Effector CD4-positive, alpha-beta T cell (primary cell): Measurements from ENCODE around the gene REV3L.

ENCODE experiments used
- DNase-seq: peaks from one replicate; pipeline ENCODE4 v3.0.0-alpha.2; 2020

Gene REV3L

DNA sequence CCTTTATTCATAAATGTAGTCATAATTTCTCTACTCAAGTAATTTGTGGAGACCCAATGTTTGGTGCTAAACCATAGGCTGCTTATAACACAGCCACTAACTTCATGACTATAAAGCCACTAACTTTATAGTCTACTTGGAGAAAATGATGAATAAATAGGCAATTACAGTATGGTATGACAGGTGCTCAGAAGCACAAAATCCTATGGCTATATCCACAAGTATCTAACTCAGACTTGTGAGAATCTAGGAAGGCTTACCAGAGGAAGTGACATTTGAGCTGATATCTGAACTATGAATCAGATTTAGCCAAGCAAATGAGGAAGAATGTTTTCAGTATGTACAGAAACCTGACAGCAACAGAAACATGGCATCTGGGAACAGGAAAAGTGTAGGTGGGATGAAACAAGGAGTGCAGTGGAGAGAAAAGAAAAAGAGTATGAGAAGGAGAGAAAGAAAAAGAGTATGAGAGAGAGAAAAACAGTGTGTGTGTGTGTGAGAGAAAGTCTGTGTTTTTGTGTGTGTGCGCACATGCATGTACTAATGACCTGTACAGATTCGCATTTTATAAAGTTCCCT, 59.9 kb downstream of the REV3L start:
- no peak for DNase-seq

DNA sequence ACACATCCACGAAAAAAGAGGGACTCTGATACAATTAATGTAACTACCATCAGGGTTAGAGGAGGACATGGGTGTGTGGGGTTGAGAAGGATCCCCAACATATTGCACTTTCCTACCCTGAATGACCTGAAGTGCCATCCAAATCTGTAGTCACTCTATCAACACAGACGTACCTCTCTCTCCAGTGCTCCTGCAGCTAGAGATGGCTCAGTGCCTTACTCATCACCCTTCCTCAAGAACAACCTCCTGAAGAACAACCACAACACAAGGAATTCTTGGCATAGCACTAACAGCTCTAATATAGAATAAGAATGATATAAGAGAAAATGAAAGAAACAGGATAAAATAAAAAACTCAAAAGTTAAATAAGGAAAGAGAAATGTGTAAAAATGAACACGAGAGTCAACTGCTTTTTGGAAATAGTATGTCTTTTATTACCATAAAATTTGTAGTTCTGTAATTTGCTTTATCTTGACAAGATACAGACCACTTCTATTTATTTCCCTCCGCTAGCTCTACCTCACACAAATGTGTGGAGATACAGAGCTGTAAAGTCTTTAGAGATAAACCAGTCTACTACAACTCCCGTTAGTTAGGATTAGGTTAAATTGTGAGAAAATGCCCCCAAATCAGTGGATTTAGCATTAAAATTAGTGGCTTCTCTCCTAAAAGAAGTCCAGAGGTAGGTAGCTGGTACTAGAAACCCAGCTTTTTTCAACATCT, 63.9 kb downstream of the REV3L start:
- no peak for DNase-seq

DNA sequence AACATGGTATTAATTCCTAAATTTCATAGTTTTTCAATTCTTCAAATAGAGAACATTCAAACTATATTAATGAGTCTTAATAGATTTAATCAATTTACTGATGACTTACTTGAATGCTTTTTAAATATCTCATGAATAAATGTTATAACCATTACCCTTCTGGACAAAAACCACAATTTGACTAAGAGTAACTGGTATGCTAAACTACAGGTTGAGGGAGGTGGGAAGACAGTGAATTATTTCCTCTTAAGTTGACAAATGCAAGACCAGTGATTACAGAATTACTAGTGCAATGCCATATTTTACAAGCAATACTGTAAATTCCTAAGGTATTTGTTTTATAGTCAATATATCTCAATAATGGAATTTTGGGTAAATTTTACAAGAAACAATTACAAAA, 65.1 kb downstream of the REV3L start:
- DNase-seq, result no peak

DNA sequence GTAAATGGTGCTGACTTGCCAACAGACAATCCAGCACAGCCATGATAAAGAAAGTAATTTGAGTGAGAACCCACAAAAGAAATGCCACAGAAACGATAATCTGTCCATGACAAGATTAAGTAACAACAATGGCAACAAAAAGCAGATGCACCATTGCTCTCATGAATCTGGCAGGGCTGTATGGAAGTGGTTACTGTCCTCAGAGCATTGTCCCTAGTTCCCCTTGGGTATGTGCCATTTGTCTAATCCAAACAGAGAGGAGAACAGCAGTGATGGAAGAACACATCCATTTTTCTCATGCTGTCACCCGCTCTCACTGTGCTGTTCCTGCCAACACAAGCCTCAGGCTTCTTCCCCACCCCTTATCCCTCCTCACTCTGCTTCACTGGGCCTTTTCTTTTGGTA, 65.8 kb downstream of the REV3L start:
- DNase-seq, result no peak

DNA sequence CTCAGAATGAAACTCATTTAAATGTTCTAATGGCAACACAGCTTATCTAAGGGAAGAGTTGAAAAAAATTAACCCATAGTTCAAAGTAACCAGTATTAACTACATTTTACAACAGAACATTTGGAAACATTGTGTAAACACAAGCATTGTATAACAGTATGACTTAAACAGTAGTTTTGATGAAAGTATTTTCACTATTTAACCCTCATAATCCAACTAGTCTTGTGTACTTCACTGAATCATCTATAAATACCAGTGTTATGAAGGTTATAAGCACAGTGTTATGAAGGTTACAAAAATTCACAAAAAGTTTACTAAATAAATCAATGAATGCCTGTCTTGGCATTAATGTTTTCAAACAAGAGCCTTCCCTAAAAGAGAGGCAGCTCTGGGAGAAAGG, 66.5 kb downstream of the REV3L start:
- no peak for DNase-seq

DNA sequence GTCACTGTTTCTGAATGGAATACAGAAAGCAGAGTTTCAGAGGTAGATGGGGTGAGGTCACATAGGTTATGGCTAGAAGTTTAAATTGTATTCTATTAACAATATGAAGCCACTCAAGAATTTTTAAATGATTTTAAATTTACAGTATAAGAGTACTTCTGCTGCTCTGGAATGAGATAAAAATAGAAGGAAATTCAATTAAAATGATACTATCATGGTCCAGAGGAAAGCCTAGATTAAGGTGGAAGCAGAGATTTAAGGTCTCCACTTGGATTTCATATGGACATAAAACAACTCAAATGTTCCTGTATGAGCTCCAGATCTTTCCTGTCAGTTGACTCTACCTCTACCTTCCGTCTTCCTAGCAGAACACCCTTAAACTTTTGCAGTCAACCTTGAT, 68.6 kb downstream of the REV3L start:
- no peak for DNase-seq

DNA sequence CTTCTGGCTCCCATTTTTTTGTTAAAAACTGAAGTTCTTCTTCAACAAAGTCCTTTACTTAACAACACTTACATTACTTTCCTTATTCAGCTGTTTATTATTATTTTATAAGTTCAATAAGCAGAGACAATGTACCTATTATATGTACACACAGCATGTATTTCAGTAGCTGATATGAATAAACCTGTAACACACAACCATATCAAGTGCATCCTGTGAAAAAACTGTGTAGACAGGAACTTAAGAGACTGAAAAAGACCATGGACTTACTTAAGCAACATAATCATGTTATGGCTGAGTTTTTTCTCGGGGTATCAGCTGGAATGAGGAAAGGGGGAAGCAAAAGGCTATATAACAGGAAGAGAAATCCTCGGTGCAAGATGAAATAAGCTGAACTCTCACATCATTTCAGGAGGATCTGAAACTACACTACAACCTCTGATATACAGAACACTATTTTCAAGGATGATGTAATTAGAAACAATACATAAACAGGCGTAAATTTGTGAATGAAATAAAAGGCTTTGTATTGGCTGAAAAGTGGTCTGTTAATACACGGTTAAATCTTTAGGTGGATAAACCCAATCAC, 70.9 kb downstream of the REV3L start:
- no peak for DNase-seq

DNA sequence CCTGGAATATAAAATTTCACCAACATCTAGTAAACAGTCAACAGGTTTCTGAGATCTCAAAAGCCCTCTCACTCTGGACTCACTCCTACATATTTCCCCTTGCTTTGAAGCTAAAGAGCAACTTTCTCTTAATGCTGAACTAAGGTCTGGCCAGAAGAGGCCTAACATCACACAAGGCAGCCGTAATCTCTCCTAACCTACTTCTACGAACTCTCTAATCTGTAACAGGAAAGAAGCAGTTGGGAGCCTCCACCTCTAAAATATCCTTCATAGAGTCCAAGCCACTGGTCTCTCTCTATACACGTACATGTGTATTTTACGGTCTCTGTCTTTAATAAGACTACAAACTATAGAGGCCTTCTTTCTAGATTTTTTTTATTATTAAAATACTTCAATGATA, 72.0 kb downstream of the REV3L start:
- no peak for DNase-seq

DNA sequence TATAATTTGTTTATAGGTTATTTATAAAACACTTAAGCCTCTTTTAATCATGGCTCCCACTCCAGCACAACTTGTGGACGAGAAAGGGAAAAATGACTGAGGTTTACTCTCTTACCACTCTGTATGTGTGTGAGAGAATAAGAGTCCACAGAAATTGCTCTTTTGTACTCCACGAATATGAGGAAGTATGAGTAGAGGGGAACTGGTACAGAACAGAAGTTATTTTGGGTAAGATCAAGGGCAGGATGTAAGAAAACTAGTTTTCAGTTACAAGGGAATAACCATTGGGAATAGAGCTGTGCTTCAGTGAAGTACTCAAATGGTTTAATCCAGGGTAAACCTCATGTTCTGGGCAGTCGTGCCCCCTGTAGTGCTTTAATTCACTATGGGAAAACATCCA, 72.6 kb downstream of the REV3L start:
- no peak for DNase-seq

DNA sequence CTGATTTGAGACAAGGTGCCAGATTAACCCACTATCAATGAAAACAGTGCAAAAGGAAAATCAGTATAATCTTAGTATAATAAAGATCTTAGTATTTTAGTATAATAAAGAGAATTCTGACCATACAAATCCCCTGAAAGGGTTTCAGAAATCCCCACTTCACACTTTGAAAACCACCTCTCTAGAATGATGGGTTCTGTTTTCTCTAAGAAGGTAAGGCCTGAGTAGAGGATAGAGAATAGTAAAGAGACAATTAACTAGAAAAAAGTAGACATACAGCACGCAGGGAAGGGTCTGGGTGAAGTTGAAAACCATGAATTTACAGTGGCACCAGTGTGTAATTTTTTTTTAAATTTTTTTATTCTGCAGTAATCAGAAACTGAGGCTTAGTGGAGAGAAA, 73.6 kb downstream of the REV3L start:
- no peak for DNase-seq

DNA sequence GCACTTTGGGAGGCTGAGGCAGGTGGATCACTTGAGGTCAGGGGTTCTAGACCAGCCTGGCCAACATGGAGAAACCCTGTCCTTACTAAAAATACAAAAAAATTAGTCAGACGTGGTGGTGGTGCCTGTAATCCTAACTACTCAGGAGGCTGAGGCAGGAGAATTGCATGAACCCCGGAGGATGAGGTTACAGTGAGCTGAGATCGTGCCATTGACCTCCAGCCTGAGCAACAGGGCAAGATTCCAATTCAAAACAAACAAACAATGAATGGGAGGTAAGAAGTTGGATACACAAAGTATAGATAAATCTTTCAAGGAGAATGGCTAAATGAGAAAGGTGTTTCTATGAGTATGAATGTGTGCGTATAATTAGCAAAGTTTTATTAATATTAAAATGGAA, 75.3 kb downstream of the REV3L start:
- DNase-seq, result no peak

DNA sequence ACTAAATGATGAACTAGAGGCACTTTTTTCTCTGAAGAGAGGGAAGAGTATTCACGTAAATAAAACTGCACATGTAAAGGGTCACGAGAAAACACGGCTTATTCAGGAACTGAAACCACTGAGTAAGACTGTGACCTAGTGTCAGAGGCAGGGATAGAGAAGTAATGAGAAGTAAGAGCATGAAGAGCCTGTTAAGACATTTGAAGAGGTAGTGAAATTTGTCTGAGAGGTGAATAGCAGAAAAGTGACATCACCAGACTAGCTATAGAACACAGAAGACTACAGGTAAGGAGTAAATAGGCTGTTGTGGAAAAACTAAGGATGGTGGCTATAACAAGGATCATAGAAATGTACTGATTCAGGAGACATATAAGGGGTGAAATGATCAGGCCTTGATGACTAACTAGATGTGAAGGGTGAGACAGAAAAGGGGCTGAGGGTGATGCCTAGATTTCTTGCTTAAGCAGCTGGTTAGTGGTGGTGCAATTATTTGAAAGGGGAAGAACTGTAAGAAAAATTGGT, 76.8 kb downstream of the REV3L start:
- no peak for DNase-seq

DNA sequence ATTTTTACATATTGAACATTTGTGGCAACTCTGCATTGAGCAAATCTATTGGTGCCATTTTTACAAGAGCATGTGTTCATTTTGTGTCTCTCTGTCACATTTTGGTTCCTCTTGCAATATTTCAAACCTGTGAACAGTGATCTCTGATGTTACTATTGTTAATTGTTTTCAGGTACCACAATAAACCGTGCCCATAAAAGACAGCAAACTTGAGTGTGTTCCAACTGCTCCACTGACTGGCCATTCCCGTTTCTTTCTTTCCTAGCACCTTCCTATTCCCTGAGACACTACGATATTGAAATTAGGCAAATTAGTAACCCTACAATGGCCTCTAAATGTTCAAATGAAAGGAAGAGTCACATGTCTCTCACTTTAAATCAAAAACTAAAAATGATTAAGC, 79.6 kb downstream of the REV3L start:
- DNase-seq, result no peak

DNA sequence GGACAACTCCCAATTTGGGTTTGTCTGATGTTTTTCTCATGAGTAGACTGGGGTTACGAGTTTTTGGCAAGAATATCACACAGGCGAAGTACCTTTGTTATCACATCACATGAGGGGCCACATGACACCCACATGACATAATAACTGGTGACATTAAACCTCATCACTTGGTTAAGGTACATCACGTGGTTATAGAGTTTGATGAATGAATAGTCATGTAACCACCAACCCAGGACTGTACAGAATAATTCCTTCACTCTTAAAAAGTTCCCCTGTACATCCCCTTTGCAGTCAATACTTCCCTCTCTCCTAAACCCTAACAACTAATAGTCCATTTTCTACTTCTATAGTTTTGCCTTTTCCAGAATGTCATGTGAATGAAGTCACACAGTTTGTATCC, 83.4 kb downstream of the REV3L start:
- DNase-seq, result no peak

DNA sequence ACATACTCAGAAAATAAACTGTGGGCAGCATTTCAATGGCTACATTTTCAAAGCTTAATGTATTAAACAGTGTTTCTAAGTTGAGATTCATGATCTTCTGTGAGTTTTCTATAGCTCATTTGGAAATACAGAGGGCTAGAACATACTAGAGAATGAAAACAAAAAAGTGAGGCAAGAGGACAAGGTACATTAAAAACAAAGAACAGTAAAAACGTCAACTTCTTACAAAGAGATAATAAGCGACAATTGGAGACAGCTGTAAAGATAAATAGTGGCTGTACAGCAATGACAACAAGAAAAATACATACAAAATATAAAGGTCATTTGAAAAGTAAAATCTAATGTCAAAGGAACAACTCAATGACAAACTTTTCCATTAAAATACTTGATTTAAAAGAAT, 94.3 kb downstream of the REV3L start:
- no peak for DNase-seq

DNA sequence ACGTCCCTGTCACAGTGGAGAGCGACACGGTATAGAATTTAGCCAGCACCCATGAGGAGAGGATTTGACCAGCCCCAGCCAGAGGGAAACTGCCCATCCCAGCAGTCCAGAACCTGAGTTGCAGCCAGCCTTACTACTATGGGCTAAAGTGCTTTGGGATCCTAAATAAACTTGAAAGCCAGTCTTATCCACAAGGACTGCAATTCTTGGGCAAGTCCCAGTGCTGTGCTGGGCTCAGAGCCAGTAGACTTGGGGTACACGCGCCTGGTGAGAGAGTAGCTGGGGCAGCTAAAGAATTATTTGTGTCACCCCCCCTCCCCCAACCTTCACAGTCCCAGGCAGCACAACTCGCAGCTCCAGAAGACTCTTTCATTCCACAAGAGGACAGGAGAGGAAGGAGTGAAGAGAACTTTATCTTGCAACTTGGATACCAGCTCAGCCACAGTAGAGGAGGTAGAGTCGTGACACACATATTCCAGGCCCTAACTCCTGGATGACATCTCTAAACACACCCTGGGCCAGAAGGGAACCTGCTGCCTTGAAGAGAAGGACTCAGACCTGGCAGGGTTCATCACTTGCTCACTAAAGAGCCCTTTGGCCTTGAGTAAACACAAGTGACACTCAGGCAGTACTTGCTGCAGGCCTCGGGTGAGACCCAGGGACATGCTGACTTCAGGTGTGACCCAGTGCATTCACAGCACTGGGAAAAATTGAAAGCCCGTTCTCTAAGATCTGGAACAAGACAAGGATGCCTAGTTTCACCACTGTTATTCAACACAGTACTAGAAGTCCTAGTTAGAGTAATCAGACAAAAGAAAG, 100.3 kb downstream of the REV3L start:
- DNase-seq, result no peak

DNA sequence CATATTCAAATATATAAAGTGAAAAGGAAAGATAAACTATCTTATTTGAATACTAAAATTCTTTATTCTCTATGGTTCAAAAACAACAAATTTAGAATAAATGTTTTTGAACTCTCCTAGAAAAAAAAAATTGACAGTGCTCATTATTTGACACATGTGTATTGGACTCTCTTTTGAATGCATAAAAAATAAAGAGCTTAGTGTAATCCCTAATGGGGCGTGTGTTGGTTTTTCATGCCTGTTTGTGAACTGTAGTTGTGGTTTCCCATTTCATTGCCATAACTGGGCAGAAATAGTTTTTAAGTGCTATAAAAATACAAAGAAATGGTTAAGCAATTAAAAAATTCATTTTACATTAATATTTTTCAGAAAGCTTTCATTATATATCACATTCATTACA, 101.3 kb downstream of the REV3L start:
- no peak for DNase-seq

DNA sequence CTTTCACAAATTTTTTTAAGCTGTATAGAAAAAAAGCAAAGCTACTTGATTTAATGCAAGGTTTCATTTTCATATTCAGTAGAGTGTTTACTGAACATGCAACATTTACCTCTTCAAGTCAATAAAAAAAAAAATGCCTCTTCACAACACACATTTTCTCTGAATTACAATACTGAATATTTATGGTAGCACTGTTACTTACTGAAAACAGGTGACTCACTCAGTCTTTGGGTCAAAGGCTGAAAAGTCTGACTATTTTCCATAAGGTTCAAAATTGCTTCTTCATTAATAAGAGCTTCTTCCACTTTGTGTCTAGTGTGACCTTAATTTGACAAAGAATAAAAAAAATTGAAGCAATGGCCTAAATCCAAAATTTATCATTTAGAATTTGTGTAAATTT, 101.9 kb downstream of the REV3L start:
- DNase-seq, result no peak

DNA sequence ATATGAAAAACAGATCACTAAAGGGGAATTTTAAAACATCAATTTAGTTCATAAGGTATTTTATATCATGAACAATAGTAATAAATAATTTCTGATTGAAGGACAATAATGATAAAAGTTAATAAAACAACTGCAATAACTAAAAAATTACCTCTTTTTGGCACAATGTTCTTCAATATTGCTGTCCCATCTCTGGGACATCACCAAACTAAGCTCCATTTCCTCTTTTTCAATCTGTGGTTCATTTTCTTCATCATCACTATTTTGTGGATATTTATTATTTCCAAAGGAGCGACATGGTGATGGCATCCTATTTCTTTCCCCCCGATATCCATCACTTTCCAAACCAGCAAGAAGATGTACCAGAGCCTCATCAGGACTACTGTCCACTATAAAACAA, 103.2 kb downstream of the REV3L start:
- no peak for DNase-seq

DNA sequence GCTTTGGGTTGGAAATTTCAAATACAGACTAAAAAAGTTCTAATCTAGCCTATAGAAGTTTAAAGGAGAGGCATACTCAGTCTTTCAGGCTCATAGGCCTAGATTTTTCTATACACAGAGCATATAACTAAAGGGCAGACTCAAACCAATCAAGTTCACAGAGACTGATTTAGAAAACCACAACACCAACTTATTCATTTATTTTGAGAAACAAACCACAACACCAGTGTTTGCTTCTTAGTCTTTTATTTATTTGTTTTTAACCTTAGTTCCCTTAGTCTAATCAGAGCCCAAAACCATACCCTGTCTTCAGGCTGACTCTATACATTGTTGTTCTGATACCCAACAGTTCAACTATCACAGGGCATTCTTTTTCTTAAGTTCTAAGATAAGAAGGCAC, 103.7 kb downstream of the REV3L start:
- no peak for DNase-seq

DNA sequence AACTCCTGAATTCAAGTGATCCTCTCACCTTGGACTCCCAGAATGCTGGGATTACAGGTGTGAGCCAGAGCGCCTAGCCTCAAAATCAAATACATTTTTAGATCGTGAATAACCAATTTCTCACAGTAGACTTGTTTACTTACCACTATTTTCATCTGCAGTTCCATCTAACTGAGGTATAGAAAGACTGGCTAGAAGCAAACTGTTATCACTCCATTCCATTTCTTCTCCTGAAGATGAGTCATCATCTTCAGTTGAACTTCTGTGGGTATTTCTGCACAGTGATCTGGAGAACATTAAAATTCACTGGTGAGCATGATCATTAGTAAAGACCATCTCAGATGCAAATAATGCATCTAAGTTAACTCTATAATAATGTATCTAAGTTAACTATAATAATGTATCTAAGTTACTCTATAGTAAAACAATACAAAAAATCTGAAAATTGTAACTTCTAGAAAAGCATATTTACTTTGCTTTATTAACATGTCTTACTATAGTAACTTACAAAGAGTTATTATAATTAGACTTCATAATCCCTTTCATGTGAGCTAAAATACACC, 105.4 kb downstream of the REV3L start:
- DNase-seq, result no peak

DNA sequence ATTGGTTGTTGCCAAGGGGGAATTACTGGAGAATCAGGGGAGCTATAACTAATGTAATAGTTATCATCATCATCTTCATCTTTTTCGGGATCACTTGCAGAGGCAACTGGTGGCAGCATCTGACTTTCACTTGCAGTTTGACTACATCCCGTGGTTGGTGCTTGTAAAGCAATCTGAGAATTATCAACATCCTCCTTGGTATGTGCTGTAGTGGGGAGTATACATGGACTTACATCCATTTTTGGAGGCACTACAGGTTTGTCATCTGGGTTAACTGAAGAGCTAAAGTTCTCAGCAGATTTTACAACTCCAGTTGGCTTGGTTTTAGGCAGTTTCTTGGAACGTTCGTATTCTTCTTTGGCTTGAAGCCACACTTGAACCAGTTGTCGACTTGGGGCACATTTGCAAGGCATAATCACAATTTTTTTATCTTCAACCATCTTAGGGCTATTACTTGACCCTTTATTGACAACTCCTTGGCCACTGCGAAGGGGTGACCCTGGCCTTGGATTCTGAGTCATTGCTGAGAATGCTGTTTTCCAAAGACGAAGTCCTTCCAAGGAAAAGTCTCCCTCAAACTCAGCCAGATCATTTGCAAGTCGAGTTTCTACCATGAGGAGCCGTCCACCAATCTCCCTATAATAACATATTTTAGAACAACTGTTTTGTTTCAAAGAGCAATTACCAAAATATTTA, 115.5 kb downstream of the REV3L start:
- no peak for DNase-seq

DNA sequence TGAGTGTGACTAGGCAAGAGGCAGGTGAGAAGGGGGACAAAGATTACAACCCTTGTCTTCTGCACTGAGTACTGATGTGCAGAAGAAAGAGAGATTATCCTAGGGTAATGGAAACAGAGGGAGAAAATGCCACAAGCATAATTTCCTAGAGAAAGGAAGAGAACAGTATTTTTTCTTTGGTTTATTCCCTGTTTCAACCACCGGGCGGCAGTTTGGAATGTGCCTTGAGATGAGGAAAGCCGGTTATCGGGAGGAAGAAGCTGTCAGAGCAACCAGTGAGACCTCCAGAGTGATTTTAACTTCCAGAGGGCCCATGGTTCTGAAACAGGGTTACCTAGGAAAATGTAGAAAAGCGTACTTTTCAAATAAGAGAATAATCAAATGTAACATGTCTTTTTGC, 121.4 kb downstream of the REV3L start:
- DNase-seq, result no peak
